Activated T-helper 1 cell treated with Interleukin-2 at 50 U/mL for 16 hours (primary cell): ENCODE results near the gene ZNF580.

ENCODE experiments used
- DNase-seq: peaks from one replicate; pipeline ENCODE4 v3.0.0-alpha.2; 2020; ENCODE audit warnings: low read depth

ZNF580 gene

GRCh38 chr19:55623130-55623529 is 17.7 kb upstream of the ZNF580 start:
- no peak for DNase-seq

DNA sequence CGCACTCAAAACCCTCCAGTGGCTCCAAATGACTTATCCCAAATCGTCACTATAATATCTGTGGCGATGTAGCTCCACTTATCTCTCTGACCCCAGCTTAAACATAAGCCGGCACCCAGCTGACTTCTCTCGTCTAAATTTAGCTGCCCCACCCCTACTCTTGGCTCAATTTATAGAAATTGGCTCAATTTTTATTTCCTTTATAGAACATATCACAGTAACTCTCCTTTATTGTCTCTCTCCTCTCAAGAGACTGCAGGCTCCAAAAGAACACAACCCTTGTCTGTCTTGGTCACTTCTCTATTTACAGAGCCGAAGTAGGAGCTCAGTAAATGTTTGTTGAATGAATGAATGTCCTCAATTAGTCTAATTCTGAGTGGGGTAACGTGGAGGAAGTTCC is 17.2 kb upstream of the ZNF580 start:
- DNase-seq: no peak

DNA sequence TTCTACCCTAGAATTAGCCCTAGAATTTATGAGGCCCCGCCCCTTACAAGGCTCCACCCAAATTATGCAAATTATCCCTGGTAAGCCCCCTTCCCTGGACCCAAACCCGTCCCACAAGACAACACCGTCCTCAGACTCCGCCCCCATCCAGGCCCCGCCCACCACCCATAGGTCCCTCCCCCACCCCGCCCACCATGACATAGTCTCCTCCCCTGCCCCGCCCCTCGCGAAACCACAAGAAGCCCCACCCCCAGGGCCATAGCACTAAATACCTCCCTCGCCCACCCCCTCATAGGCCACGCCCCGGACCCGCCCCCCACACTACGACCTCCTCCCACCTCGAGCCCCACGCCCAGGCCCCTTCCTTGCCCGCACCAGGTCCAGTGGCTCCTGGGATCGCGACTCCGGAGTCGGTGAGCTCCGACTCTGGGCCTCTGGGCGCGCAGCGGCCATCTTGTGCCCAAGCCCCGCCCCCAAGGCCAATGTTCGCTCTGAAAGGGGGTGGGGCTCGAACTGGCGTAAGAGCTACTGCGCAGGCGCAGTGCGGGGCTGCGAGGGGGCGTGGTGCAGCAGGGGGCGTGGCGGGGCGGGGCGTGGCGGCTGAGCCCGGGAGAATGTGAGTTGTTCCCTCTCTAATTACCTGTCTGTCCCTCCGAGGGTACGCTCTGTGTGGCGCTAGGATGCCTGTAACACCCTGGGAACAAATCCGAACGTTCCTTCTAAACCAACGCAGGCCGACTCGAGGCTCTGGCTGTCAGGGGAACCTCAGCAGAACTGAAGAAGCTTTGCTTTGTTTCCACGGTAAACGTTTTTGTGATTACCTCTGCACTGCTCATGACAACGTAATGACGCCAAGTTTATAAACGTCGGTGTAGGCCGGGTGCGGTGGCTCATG is 16.4 kb upstream of the ZNF580 start, which contains the start of gene ZNF784:
Gene ZNF784 (minus strand): TSS at position 458 of the 895 bp plus-strand sequence. CDS start 5 bp downstream, at position 453.
- peak; percentile 88 for DNase-seq

DNA sequence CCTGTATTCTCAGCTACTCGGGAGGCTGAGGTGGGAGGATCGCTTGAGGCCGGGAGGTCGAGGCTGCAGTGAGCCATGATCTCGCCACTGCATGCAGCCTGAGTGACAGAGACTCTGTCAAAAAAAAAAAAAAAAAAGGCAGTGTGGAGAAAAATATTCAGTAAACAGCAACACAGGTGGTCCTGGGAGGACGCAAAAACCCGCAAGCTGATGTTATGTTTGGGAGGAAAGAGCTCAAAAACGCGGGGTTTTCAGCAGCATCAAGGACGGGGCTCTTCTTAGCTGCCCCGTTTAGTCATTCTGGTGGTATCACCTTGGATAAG is 15.8 kb upstream of the ZNF580 start:
- no peak for DNase-seq

DNA sequence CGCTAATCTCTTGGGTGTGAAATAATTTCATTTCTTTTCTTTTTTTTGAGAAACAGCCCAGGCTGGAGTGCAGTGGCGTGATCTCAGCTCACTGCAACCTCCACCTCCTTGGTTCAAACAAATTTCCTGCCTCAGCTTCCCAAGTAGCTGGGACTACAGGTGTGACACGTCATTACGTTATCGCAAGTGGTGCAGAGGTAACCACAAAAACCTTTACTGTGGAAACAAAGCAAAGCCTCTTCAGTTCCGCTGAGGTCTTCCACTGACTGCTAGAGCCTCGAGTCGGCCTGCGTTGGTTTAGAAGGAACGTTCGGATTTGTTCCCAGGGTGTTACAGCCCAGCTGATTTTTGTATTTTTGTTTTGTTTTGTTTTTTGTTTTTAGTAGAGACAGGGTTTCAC is 14.5 kb upstream of the ZNF580 start:
- DNase-seq: peak; percentile 31

DNA sequence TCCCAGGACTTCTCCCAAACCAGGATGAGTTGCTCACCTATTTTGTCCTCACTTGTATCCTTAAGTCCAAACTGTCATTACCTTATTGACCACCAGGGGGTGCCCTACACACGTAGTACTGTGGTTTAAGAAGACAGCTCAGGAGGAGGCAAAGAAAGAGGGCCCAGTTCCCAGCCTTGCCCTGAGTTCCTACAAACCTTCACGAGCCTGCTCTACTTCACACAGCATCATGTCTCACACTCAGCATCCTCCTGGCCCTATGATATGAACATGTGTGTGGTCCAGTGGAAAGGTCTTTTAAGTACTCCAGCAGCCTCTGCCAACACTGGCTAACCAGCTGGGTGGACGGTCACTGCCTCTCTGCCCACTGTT is 8.4 kb upstream of the ZNF580 start:
- DNase-seq: peak; percentile 62

GRCh38 chr19:55633861-55634260 is 6.9 kb upstream of the ZNF580 start:
- DNase-seq: no peak

DNA sequence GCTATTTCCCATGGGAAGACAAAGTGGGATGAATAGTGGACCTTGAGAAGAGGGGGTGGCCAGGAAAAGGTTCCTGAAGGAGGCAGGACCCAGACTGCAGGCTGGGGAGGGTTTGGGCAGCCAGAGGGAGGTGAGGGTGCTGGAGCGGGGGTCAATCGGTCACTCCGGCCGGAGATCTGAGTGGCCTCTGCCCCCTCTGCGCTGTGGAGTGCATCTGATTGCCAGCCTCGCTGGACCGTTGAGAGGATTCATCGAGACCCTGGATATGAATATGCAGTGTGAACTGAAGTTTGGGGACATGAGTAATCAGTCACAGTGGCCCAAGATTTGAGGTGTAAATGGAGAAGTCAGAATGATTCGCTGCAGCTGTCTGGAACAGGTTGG is 5.5 kb upstream of the ZNF580 start:
- no peak for DNase-seq

- no peak for DNase-seq
Measured at GRCh38 chr19:55635856-55636440, 4.9 kb upstream of the ZNF580 start.

GRCh38 chr19:55636723-55637122 is 4.1 kb upstream of the ZNF580 start:
- DNase-seq: no peak

- DNase-seq: no peak
Measured at GRCh38 chr19:55637534-55637933, 3.3 kb upstream of the ZNF580 start.

DNA sequence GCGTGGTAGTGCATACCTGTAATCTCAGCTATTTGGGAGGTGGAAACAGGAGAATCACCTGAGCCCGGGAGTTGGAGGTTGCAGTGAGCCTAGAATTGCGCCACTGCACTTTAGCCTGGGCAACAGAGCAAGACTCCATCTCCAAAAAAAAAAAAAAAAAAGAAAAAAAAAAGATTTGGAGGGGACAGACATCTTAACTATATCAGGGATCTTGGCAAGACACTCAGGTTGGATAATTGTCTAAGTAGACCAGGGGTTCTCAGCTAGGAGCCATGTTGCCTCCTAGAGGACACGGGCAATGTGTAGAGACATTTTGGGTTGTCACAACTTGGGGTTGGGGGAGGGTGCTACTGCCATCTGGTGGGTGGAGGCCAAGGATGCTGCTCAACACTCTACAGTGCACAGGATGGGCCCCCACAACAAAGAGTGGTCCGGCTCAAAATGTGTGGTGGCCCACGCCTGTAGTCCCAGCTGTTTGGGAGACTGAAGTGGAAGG is 1.9 kb upstream of the ZNF580 start:
- DNase-seq: peak; percentile 31

DNA sequence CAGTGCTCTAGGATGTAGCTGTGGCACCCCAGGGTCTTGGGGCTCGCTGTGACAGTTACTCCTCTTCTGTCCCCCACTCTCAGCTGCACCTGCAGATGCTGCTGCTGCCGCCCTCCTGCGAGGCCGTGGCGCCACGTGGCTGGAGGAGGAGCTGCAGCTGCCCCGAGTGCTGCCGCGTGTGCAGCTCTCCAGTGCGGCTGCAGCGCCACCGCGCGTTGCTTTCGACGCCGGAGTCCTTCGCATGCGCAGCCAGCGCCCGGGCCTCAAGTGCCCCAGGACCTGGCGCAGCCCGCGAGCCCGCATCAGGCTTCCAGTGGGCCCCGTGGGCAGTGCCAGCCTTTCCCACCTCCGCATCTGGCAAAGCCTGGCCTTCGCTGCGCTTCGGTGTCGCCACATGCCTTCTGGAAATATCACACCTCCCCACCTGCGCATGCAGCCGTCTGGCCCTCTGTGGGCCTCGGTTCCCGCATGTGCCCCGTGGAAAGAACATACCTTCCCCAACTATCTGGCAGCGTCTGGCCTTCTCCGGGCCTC is 692 bp upstream of the ZNF580 start:
- DNase-seq: peak; percentile 59

DNA sequence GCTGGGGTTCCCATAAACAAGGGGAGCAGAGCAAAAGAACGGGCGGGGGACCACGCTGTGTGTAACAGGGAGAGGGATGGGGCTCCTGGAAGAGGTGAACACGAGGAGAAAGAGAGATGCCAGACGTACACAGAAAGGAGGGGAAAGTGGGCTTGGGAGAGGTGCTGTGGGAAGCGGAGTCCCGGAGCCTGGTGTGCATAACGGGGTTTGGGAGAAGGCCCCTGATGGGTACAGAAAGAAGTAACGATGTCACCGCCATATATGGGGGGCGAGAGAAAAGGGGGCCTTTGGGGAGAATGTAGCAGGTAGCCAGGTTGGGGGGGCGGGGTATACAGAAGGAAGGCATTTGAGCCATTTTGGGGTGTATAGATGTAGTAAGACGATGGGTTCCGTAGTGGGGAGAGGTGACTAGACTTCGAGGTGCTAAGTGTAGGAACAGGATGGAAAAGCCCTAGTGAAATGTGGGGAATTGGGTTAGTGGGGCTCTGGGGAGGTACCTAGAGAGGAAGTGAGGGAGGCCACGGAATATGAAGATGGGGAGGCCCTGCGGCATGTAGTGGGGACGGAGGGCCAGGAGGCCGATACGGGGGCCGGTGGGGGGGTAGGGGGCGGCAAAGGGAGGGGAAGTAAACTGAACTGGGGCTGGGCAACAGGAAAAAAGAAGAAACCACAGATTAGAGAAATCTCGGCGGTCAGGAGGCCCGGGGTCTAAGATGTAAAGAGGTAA is 787 bp downstream of the ZNF580 start:
- DNase-seq: no peak

DNA sequence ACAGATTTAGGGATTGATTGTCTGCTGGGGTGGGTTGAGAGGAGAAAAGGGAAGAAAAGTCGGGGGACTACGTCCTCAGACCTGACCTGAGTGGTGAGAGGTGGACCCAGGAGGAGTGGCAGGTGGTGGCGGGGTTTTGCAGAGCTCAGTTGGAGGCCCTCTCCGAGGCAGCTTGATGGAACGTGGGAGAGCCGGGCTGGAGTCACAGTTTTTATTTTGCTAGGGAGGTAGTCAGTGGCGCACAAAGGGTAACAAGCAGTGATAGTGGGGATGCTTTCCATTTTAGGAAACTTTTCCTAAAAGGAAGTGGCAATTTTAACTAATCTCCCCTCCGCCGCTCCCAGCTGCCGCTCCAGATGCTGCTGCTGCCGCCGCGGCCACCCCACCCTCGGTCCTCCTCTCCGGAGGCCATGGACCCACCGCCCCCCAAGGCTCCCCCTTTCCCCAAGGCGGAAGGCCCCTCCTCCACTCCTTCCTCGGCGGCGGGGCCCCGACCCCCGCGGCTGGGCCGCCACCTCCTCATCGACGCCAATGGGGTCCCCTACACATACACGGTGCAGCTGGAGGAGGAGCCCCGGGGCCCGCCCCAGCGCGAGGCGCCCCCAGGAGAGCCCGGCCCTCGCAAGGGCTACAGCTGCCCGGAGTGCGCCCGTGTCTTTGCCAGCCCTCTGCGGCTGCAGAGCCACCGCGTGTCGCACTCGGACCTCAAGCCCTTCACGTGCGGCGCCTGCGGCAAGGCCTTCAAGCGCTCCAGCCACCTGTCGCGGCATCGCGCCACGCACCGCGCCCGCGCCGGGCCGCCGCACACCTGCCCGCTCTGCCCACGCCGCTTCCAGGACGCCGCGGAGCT is 1.6 kb downstream of the ZNF580 start:
- no peak for DNase-seq

DNA sequence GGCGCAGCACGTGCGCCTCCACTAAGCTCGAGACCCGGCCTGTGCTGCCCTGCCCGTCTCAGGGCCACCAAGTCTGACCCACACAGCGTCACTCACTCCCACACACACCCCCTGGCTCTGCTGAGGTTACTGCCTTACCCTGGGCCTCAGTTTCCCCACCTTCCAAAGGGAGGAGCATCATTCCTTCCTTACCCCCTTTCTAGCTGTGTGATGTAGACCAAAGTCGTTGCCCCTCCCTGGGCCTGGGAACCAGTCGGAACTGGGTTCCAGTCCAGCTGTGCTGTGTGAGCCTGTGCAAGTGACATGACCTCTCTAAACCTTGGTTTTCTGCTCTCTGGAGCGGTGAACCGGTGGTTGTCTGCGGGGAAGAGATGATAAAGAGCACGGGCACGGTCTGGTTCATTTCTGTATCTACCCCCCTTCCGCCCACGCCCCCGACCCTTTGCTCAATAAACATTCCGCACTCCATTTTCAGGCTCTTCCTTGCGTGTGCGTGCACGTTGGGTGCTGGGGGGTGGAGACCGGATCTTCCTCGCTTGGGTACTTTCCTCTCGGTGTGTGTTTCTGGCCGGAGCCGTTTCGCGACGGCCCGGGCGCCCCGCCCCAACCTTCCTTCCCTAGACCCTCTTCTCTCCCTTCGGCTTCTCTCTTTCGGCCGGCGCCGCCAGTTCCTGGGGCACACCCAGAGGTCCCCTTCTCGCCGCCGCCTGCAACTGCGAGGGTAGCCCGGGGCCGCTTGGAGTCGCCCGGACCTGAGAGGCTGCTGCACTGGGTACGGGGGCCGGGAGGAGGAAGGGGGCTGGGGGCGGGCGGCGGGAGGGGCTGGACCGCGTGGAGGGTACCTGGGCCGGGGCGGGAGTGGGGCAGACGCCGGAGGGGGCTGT is 2.4 kb downstream of the ZNF580 start, which contains the start of gene ZNF581:
Gene ZNF581 (plus strand): TSS at position 647 of the 884 bp plus-strand sequence. CDS start 923 bp downstream, outside the sequence.
- DNase-seq: peak; percentile 72

GRCh38 chr19:55643887-55644176 is 3.0 kb downstream of the ZNF580 start:
- DNase-seq: no peak

DNA sequence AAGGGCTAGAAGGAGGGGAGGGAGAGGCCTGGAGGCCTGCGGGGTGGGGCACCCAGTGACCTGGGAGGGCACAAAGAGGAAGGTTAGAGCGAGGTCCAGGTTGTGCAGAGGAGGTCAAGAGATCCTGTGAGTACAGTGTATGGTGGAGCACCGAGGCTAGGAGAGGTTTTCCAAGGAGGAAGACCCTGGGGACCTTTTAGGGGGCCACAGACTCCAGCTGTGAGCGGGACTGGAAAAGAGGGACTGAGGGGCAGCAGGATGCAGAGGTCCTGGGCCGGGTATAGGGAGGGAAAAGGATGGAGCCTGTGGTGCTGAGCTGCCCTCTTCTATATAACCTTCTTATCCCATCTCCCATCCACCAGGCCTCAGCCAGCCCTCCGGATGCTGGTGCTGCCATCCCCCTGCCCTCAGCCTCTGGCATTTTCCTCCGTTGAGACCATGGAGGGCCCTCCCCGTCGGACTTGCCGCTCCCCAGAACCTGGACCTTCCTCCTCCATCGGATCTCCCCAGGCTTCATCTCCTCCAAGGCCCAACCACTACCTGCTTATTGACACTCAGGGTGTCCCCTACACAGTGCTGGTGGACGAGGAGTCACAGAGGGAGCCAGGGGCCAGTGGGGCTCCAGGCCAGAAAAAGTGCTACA is 3.5 kb downstream of the ZNF580 start:
- no peak for DNase-seq

DNA sequence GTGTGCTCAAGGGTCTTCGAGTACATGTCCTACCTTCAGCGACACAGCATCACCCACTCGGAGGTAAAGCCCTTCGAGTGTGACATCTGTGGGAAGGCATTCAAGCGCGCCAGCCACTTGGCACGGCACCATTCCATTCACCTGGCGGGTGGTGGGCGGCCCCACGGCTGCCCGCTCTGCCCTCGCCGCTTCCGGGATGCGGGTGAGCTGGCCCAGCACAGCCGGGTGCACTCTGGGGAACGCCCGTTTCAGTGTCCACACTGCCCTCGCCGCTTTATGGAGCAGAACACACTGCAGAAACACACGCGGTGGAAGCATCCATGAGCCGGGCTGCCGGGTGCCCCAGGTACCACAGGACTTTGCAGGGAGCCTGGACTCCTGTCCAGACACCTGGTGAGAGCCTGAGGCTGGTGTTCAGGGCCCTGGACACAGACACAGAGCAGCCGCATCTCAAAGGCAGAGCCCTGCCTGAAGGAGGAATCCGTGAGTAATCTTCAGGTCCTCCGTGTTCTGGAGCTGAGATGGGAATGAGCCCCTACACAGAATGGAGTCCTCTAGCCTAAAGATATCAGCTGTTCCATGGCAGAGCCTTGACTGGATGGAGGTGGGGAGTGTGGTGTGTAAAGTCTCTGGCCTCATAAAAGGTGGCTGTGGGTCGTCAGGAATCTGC is 4.2 kb downstream of the ZNF580 start:
- no peak for DNase-seq

- no peak for DNase-seq
Measured at GRCh38 chr19:55645512-55645881, 4.7 kb downstream of the ZNF580 start.
